ENCODE results near the gene KPNA4.

Gene KPNA4

DNA sequence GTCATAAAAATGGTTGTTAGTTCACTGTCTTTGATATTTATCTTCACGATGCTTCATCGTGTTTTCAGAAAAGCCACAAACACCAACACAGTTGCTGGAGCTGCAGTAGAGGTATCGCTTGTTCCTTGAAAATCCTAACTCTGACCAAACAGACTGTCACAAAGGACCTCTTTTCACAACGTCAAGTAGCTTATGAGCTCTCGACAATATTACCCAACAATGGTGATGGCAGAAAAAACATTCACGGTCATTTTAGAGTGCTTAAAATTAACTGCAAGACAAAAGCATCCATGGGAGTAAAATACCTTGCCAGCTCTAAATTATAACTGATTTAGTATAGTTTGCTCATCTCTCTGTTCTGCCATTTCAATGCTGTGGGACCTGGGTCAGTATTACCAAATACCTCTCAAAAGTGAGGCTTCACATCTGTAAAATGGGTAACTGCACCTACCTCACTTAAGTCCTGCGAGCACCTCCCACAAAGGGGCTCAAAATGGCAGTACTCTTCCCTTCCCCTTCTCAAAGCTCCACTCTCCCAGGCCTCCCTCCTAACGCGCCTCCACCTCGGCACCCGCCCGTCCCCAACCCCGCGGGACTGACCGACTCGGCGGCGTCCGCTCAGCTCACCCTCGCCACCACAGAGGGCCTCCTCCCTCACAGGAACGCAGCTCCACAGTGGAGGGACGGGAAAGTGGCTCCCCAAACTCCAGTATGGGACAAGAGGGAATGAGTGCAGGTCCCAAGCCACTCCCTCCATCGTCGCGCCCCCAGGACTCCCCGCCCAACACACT lies 116.3 kb downstream of the KPNA4 start:
- DNase-seq, result peak; percentile 47

DNA sequence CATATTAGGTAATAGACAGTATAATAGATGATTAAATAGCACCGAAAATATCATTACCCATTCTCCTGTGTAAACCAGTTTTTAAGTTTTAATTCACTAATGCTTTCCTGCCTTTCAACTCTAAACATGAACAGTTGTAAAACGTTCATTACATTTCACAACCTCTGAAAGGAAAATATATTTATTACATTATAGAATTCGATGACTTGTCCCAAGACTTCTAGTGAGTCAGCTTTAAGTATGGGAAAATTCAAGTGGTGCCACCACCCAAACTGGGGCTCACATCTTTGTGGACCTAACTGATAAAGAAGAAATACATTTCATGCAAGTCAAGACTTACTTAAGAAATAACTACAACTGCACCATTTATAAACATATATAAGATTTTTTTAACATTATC lies 117.8 kb downstream of the KPNA4 start:
- no peak for DNase-seq

DNA sequence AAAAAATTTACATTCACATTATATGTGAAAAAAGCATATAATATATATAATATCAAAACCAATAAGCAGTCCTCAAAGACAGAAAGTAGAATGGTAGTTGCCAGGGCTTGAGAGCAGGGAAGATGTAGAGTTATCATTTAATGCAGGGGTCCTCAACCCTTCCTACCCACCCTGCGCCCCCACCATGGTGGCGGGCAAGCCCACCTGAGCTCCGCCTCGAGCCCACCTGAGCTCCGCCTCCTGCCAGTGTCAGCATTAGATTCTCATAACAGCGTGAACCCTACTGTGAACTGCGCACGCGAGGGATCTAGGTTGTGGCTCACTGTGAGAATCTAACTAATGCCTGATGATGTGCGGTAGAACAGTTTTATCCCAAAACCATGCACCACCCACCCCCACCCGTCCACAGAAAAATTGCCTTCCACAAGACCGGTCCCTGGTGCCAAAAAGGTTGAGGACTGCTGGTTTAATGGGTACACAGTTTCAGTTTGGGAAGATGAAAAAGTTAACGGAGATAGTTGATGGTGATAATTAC lies 118.8 kb downstream of the KPNA4 start:
- DNase-seq, result no peak

DNA sequence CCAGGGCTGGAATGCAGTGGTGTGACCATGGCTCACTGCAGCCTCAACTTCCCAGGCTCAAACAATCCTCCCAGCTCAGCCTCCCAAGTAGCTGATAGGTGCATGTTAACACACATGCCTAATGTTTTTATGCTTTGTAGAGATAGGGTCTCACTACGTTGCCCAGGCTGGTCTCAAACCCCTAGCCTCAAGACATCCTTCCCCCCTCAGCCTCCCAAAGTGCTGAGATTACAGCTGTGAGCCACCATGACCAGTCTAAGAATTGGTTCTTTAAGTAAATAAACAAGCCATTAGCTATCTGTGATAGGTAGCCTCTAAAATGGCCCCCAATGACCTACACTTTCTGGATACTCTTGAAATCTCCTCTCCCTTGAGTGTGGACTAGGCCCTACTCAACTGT lies 119.5 kb downstream of the KPNA4 start:
- no peak for DNase-seq

Data from midbrain (tissue), 1 donor.